ENCODE data around the gene HNRNPR. TPM values are rescaled to one million over a fixed set of nuclear protein-coding genes. Genes with fewer than 3 reads are reported as not detected.

The HNRNPR gene
- total and polyA plus RNA-seq, 2 donors (not counting 1 experiment from before 2014, with no cell fraction given): 52.2 to 132 TPM

DNA sequence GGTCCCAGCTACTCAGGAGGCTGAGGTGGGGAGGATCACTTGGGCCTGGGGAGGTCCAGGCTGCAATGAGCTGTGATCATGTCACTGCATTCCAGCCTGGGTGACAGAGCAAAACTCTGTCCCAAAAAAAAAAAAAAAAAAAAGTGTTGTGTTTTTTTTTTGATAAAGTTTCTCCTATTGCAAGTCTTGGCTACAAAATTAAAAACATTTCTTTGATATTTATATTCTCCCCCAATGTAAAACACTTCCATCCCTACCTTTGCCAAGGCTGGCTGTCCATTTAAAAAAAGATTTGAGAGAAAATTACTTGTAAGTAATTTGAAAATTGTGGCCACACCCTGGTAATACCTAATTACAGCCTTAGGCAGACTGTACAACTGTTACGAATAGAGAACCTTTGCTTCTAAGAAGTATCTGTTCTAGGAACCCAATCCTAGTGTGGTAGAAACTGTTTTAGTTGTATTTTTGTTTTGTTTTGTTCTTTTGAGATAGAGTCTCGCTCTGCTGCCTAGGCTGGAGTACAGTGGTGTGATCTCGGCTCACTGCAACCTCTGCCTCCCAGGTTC, 14.3 kb upstream of the HNRNPR start:
- Mint-ChIP-seq H3K27ac (no peak overlapping the region), H3K4me1 (no peaks in the 10 kb centered on the region), H3K27me3 (no peaks in the 10 kb centered on the region), H3K4me3 (no peak overlapping the region), H3K9me3 (ENCODE audit: insufficient read depth) (peaks cover 18% of the 10 kb centered on the region)
- Histone ChIP-seq H3K4me1 (ENCODE audit: control insufficient read depth in 2 of 2, insufficient read depth in 2 of 2, low read length in 2 of 2) (no peaks in the 10 kb centered on the region), H3K9me3 (ENCODE audit: control extremely low read depth in 1 of 3, control insufficient read depth in 2 of 3, insufficient read depth in 1 of 3, low read length in 2 of 3) (peaks cover 6 to 34% (median 29%) of the 10 kb centered on the region in 3 donors), H3K4me3 (ENCODE audit: control extremely low read depth in 1 of 5, extremely low read depth in 1 of 5, insufficient read depth in 1 of 5, low read depth in 2 of 5, low read length in 4 of 5) (no peak overlapping the region), H3K9ac (ENCODE audit: low read length) (no peak overlapping the region), H3K79me2 (ENCODE audit: control insufficient read depth, insufficient read depth, low read length) (no peaks in the 10 kb centered on the region), H2AFZ (ENCODE audit: insufficient read depth, low read depth, low read length, poor library complexity, severe bottlenecking) (no peak overlapping the region), H3K36me3 (replicated peaks in 1 of 2; ENCODE audit: control extremely low read depth in 1 of 2, control insufficient read depth in 1 of 2, extremely low read depth in 1 of 2, insufficient read depth in 2 of 2, low read length in 1 of 2) (peaks cover 0 to 17% of the 10 kb centered on the region in 2 experiments), H3K27ac (ENCODE audit: low read length in 2 of 2) (no peak overlapping the region), H3K27me3 (replicated peaks in 1 of 4; ENCODE audit: control extremely low read depth in 1 of 4, control insufficient read depth in 3 of 4, insufficient read depth in 4 of 4, low read length in 3 of 4) (no peaks in the 10 kb centered on the region), H4K20me1 (ENCODE audit: control insufficient read depth, insufficient read depth, low read length, poor library complexity, severe bottlenecking) (no peaks in the 10 kb centered on the region), H3K4me2 (replicated peaks; ENCODE audit: low read depth, low read length, poor library complexity, severe bottlenecking) (no peak overlapping the region)
- DNase-seq: no peak
- TF ChIP-seq EZH2 (IDR thresholded peaks at IDR 0.05; ENCODE audit: borderline replicate concordance, insufficient read depth, low read depth, low read length, poor library complexity, severe bottlenecking) (no peak), CTCF (IDR thresholded peaks at IDR 0.05) (no peak)
- ATAC-seq (ENCODE audit: low read depth): no peak
- ChIA-PET POLR2A (no interaction called here), CTCF (no interaction called here)
- WGBS (ENCODE audit: insufficient coverage): no CpG with 5 or more reads among the region's 3 CpGs
- intact Hi-C loops (cut with micrococcal nuclease): no loop called here

- no peak overlapping the region for H3K9ac ChIP-seq (ENCODE audit: low read length)
- Mint-ChIP-seq H3K27ac (no peak overlapping the region), H3K27me3 (no peaks in the 10 kb centered on the region), H3K9me3 (ENCODE audit: insufficient read depth) (peaks cover 18% of the 10 kb centered on the region), H3K4me3 (no peak overlapping the region), H3K4me1 (no peaks in the 10 kb centered on the region)
- H3K27ac ChIP-seq (ENCODE audit: low read length in 2 of 2): no peak overlapping the region
- H3K4me3 ChIP-seq (ENCODE audit: control extremely low read depth in 1 of 5, extremely low read depth in 1 of 5, insufficient read depth in 1 of 5, low read depth in 2 of 5, low read length in 4 of 5): no peak overlapping the region
- H4K20me1 ChIP-seq (ENCODE audit: control insufficient read depth, insufficient read depth, low read length, poor library complexity, severe bottlenecking): no peaks in the 10 kb centered on the region
- no peaks in the 10 kb centered on the region for H3K4me1 ChIP-seq (ENCODE audit: control insufficient read depth in 2 of 2, insufficient read depth in 2 of 2, low read length in 2 of 2)
- intact Hi-C loops (cut with micrococcal nuclease): no loop called here
- no peak overlapping the region for H3K4me2 ChIP-seq (replicated peaks; ENCODE audit: low read depth, low read length, poor library complexity, severe bottlenecking)
- whole genome bisulfite sequencing (ENCODE audit: insufficient coverage): 94% methylated on average over 2 of the region's 3 CpGs
- H3K36me3 ChIP-seq (replicated peaks in 1 of 2; ENCODE audit: control extremely low read depth in 1 of 2, control insufficient read depth in 1 of 2, extremely low read depth in 1 of 2, insufficient read depth in 2 of 2, low read length in 1 of 2): peaks cover 0 to 10% of the 10 kb centered on the region in 2 experiments
- no peaks in the 10 kb centered on the region for H3K79me2 ChIP-seq (ENCODE audit: control insufficient read depth, insufficient read depth, low read length)
- DNase-seq (no peak), ATAC-seq (ENCODE audit: low read depth) (no peak)
- ChIA-PET POLR2A (no interaction called here), CTCF (interaction anchor here (0.7 to 1.4 kb wide), 2 partner anchors 12 to 173 kb away, joined by 4 read pairs; partner anchors contain the start of gene HNRNPR)
- TF ChIP-seq EZH2 (IDR thresholded peaks at IDR 0.05; ENCODE audit: borderline replicate concordance, insufficient read depth, low read depth, low read length, poor library complexity, severe bottlenecking) (no peak), CTCF (IDR thresholded peaks at IDR 0.05) (no peak)
- H3K9me3 ChIP-seq (ENCODE audit: control extremely low read depth in 1 of 3, control insufficient read depth in 2 of 3, insufficient read depth in 1 of 3, low read length in 2 of 3): peaks cover 2 to 24% (median 19%) of the 10 kb centered on the region in 3 donors
- H2AFZ ChIP-seq (ENCODE audit: insufficient read depth, low read depth, low read length, poor library complexity, severe bottlenecking): no peak overlapping the region
- no peaks in the 10 kb centered on the region for H3K27me3 ChIP-seq (replicated peaks in 1 of 4; ENCODE audit: control extremely low read depth in 1 of 4, control insufficient read depth in 3 of 4, insufficient read depth in 4 of 4, low read length in 3 of 4)
Measured at GRCh38 chr1:23357138-23357908, 13.2 kb upstream of the HNRNPR start.

Measured in B cell (primary cell).